ENCODE measurements around the gene PRPF19.

Gene PRPF19

GRCh38 chr11:60866911-60867870, 39.2 kb downstream of the PRPF19 start, which contains the start of gene ZP1:
ZP1 (plus strand) TSS chr11:60867542; CDS start chr11:60867562, 20 bp downstream.
- H3K4me3 ChIP-seq (ENCODE audit: low read length in 2 of 2) = no peak within 1 kb of the TSS
- no peaks in the 10 kb centered on the region for H3K36me3 ChIP-seq (ENCODE audit: control insufficient read depth in 2 of 2, insufficient read depth in 2 of 2, low read length in 2 of 2)
- H3K9me3 ChIP-seq (ENCODE audit: control insufficient read depth in 2 of 2, low read length in 2 of 2) = no peaks in the 10 kb centered on the region
- H3K27ac ChIP-seq (ENCODE audit: low read length) = no peak within 1 kb of the TSS
- peaks cover 3 to 12% of the 10 kb centered on the region in 2 donors for H3K27me3 ChIP-seq (ENCODE audit: control insufficient read depth in 1 of 2, insufficient read depth in 2 of 2, low read length in 2 of 2)
- no peak within 1 kb of the TSS for H3K9ac ChIP-seq (ENCODE audit: low read length in 2 of 2)
- H3K4me1 ChIP-seq (ENCODE audit: control insufficient read depth, insufficient read depth, low read length) = peaks cover under 1% of the 10 kb centered on the region

- Histone ChIP-seq H3K9ac (ENCODE audit: low read length in 2 of 2) (no peak overlapping the region), H3K36me3 (ENCODE audit: control insufficient read depth in 2 of 2, insufficient read depth in 2 of 2, low read length in 2 of 2) (no peaks in the 10 kb centered on the region), H3K27me3 (ENCODE audit: control insufficient read depth in 1 of 2, insufficient read depth in 2 of 2, low read length in 2 of 2) (peaks cover 3 to 9% of the 10 kb centered on the region in 2 donors), H3K4me3 (ENCODE audit: low read length in 2 of 2) (no peak overlapping the region), H3K27ac (ENCODE audit: low read length) (no peak overlapping the region), H3K9me3 (ENCODE audit: control insufficient read depth in 2 of 2, low read length in 2 of 2) (no peaks in the 10 kb centered on the region), H3K4me1 (ENCODE audit: control insufficient read depth, insufficient read depth, low read length) (no peaks in the 10 kb centered on the region)
Measured at GRCh38 chr11:60864856-60865513, 41.4 kb downstream of the PRPF19 start.

GRCh38 chr11:60863550-60864521, 42.5 kb downstream of the PRPF19 start:
- H3K4me3 ChIP-seq (ENCODE audit: low read length in 2 of 2) = no peak overlapping the region
- H3K9me3 ChIP-seq (ENCODE audit: control insufficient read depth in 2 of 2, low read length in 2 of 2) = no peaks in the 10 kb centered on the region
- H3K9ac ChIP-seq (ENCODE audit: low read length in 2 of 2) = no peak overlapping the region
- H3K36me3 ChIP-seq (ENCODE audit: control insufficient read depth in 2 of 2, insufficient read depth in 2 of 2, low read length in 2 of 2) = no peaks in the 10 kb centered on the region
- no peak overlapping the region for H3K27ac ChIP-seq (ENCODE audit: low read length)
- H3K4me1 ChIP-seq (ENCODE audit: control insufficient read depth, insufficient read depth, low read length) = no peaks in the 10 kb centered on the region
- peaks cover 0 to under 1% of the 10 kb centered on the region in 2 donors for H3K27me3 ChIP-seq (ENCODE audit: control insufficient read depth in 1 of 2, insufficient read depth in 2 of 2, low read length in 2 of 2)

- Histone ChIP-seq H3K27ac (ENCODE audit: low read length) (no peak overlapping the region), H3K4me3 (ENCODE audit: low read length in 2 of 2) (no peak overlapping the region), H3K9ac (ENCODE audit: low read length in 2 of 2) (no peak overlapping the region), H3K4me1 (ENCODE audit: control insufficient read depth, insufficient read depth, low read length) (no peaks in the 10 kb centered on the region), H3K36me3 (ENCODE audit: control insufficient read depth in 2 of 2, insufficient read depth in 2 of 2, low read length in 2 of 2) (no peaks in the 10 kb centered on the region), H3K27me3 (ENCODE audit: control insufficient read depth in 1 of 2, insufficient read depth in 2 of 2, low read length in 2 of 2) (peaks cover 0 to 2% of the 10 kb centered on the region in 2 donors), H3K9me3 (ENCODE audit: control insufficient read depth in 2 of 2, low read length in 2 of 2) (no peaks in the 10 kb centered on the region)
Measured at GRCh38 chr11:60862171-60862570, 44.2 kb downstream of the PRPF19 start.

- Histone ChIP-seq H3K4me1 (ENCODE audit: control insufficient read depth, insufficient read depth, low read length) (no peaks in the 10 kb centered on the region), H3K9ac (ENCODE audit: low read length in 2 of 2) (no peak overlapping the region), H3K27me3 (ENCODE audit: control insufficient read depth in 1 of 2, insufficient read depth in 2 of 2, low read length in 2 of 2) (peaks cover 0 to 2% of the 10 kb centered on the region in 2 donors), H3K27ac (ENCODE audit: low read length) (no peak overlapping the region), H3K36me3 (ENCODE audit: control insufficient read depth in 2 of 2, insufficient read depth in 2 of 2, low read length in 2 of 2) (no peaks in the 10 kb centered on the region), H3K9me3 (ENCODE audit: control insufficient read depth in 2 of 2, low read length in 2 of 2) (no peaks in the 10 kb centered on the region), H3K4me3 (ENCODE audit: low read length in 2 of 2) (no peak overlapping the region)
Measured at GRCh38 chr11:60860943-60861342, 45.4 kb downstream of the PRPF19 start.

- Histone ChIP-seq H3K9me3 (ENCODE audit: control insufficient read depth in 2 of 2, low read length in 2 of 2) (no peaks in the 10 kb centered on the region), H3K9ac (ENCODE audit: low read length in 2 of 2) (no peak overlapping the region), H3K4me3 (ENCODE audit: low read length in 2 of 2) (no peak overlapping the region), H3K36me3 (ENCODE audit: control insufficient read depth in 2 of 2, insufficient read depth in 2 of 2, low read length in 2 of 2) (no peaks in the 10 kb centered on the region), H3K27me3 (ENCODE audit: control insufficient read depth in 1 of 2, insufficient read depth in 2 of 2, low read length in 2 of 2) (peaks cover 0 to 4% of the 10 kb centered on the region in 2 donors), H3K27ac (ENCODE audit: low read length) (no peak overlapping the region), H3K4me1 (ENCODE audit: control insufficient read depth, insufficient read depth, low read length) (peaks cover 3% of the 10 kb centered on the region)
Measured at GRCh38 chr11:60859616-60860250, 46.7 kb downstream of the PRPF19 start.

- H3K27me3 ChIP-seq (ENCODE audit: control insufficient read depth in 1 of 2, insufficient read depth in 2 of 2, low read length in 2 of 2) = peaks cover 2 to 4% of the 10 kb centered on the region in 2 donors
- H3K36me3 ChIP-seq (ENCODE audit: control insufficient read depth in 2 of 2, insufficient read depth in 2 of 2, low read length in 2 of 2) = no peaks in the 10 kb centered on the region
- no peak overlapping the region for H3K9ac ChIP-seq (ENCODE audit: low read length in 2 of 2)
- H3K27ac ChIP-seq (ENCODE audit: low read length) = no peak overlapping the region
- no peak overlapping the region for H3K4me3 ChIP-seq (ENCODE audit: low read length in 2 of 2)
- no peaks in the 10 kb centered on the region for H3K9me3 ChIP-seq (ENCODE audit: control insufficient read depth in 2 of 2, low read length in 2 of 2)
- H3K4me1 ChIP-seq (ENCODE audit: control insufficient read depth, insufficient read depth, low read length) = peaks cover 3% of the 10 kb centered on the region
Measured at GRCh38 chr11:60858731-60859464, 47.5 kb downstream of the PRPF19 start.

GRCh38 chr11:60858236-60858635, 48.1 kb downstream of the PRPF19 start:
- Histone ChIP-seq H3K9ac (ENCODE audit: low read length in 2 of 2) (no peak overlapping the region), H3K27me3 (ENCODE audit: control insufficient read depth in 1 of 2, insufficient read depth in 2 of 2, low read length in 2 of 2) (peaks cover 2 to 4% of the 10 kb centered on the region in 2 donors), H3K9me3 (ENCODE audit: control insufficient read depth in 2 of 2, low read length in 2 of 2) (no peaks in the 10 kb centered on the region), H3K4me1 (ENCODE audit: control insufficient read depth, insufficient read depth, low read length) (peaks cover 3% of the 10 kb centered on the region), H3K36me3 (ENCODE audit: control insufficient read depth in 2 of 2, insufficient read depth in 2 of 2, low read length in 2 of 2) (no peaks in the 10 kb centered on the region), H3K4me3 (ENCODE audit: low read length in 2 of 2) (no peak overlapping the region), H3K27ac (ENCODE audit: low read length) (no peak overlapping the region)

GRCh38 chr11:60857378-60858232, 48.8 kb downstream of the PRPF19 start:
- Histone ChIP-seq H3K27me3 (ENCODE audit: control insufficient read depth in 1 of 2, insufficient read depth in 2 of 2, low read length in 2 of 2) (peaks cover 2 to 4% of the 10 kb centered on the region in 2 donors), H3K4me3 (ENCODE audit: low read length in 2 of 2) (no peak overlapping the region), H3K27ac (ENCODE audit: low read length) (no peak overlapping the region), H3K9me3 (ENCODE audit: control insufficient read depth in 2 of 2, low read length in 2 of 2) (no peaks in the 10 kb centered on the region), H3K9ac (ENCODE audit: low read length in 2 of 2) (no peak overlapping the region), H3K36me3 (ENCODE audit: control insufficient read depth in 2 of 2, insufficient read depth in 2 of 2, low read length in 2 of 2) (no peaks in the 10 kb centered on the region), H3K4me1 (ENCODE audit: control insufficient read depth, insufficient read depth, low read length) (peaks cover 6% of the 10 kb centered on the region)
